Measurements from ENCODE around the gene CYP26B1.

DNA sequence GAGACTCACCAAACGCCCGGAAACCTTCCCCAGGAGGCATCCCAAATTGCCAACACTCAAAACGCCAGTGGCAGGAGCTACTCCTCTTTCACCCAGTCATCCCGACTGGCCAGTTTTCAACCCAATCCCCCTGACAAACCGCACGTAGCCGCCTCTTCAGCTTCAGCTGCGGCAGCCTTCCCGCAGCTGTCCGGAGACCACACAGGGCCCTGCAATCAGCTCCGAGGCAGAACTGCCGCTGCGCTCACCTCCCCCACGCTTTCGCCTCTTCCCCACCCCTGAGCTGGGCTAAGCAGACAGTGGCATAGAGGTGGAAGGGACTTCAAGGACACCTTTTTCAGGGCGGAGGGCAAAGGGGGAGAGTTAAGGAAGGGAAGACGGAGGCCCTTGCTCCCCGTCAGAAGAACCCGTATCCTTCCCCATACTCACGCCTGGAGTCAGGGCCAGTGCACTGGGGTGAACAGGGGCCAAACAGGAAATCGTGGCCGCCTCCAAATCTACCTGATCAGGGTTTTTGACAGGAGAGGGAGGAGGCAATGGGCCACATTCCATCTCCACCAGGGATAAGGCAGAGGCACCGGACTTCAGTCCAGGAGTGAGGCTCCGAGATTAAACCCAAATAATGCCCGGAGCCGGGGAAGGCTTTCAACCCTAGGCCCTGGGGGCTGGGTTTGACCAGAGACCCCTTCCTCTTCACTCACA lies 16.9 kb downstream of the CYP26B1 start:
- TF ChIP-seq, protein P1, sequence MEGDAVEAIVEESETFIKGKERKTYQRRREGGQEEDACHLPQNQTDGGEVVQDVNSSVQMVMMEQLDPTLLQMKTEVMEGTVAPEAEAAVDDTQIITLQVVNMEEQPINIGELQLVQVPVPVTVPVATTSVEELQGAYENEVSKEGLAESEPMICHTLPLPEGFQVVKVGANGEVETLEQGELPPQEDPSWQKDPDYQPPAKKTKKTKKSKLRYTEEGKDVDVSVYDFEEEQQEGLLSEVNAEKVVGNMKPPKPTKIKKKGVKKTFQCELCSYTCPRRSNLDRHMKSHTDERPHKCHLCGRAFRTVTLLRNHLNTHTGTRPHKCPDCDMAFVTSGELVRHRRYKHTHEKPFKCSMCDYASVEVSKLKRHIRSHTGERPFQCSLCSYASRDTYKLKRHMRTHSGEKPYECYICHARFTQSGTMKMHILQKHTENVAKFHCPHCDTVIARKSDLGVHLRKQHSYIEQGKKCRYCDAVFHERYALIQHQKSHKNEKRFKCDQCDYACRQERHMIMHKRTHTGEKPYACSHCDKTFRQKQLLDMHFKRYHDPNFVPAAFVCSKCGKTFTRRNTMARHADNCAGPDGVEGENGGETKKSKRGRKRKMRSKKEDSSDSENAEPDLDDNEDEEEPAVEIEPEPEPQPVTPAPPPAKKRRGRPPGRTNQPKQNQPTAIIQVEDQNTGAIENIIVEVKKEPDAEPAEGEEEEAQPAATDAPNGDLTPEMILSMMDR (IDR thresholded peaks at IDR 0.05) = no peak
- no peak for TF ChIP-seq POLR2A (IDR thresholded peaks at IDR 0.05)
